CD14-positive monocyte (primary cell): ENCODE data around the gene ATP1A3. TPM values are rescaled to one million over a fixed set of nuclear protein-coding genes. Genes with fewer than 3 reads are reported as not detected.

Experiments used
- DNase-seq, 3 donors: peaks; one replicate each; pipeline ENCODE4 v3.0.0-alpha.2; 2011 to 2022
- H2AFZ ChIP-seq: 2 replicates; pipeline ENCODE4 v1.6.0; 2012; ENCODE audit warnings: mild to moderate bottlenecking, low read depth, low read length, inconsistent platforms; ENCODE audit not compliant: insufficient read depth, poor library complexity, severe bottlenecking
- H3K27ac ChIP-seq, 2 donors: 1 replicate in 1 of 2; 2 replicates in 1 of 2; pipeline ENCODE4 v1.5.1; 2012 to 2013; ENCODE audit warnings: low read length in 2 of 2, control low read depth in 1 of 2, inconsistent platforms in 1 of 2, low read depth in 1 of 2, mild to moderate bottlenecking in 1 of 2
- H3K27me3 ChIP-seq, 2 donors: one replicate each; pipeline versions ENCODE4 v1.6.0 to v1.6.1; 2011 to 2013; ENCODE audit warnings: low read length in 2 of 2; ENCODE audit not compliant: control insufficient read depth in 2 of 2, insufficient read depth in 2 of 2
- H3K36me3 ChIP-seq, 2 donors: replicated peaks in 1 of 2; 1 replicate in 1 of 2; 2 replicates in 1 of 2; pipeline versions ENCODE4 v1.5.1 to v1.6.1; 2012 to 2013; ENCODE audit warnings: low read length in 2 of 2, control low read depth in 1 of 2, inconsistent platforms in 1 of 2, mild to moderate bottlenecking in 1 of 2; ENCODE audit not compliant: insufficient read depth in 2 of 2, control insufficient read depth in 1 of 2
- H3K4me1 ChIP-seq, 2 donors: 1 replicate in 1 of 2; 2 replicates in 1 of 2; pipeline versions ENCODE4 v1.5.1 to v1.6.1; 2012 to 2013; ENCODE audit warnings: low read length in 2 of 2, control low read depth in 1 of 2, inconsistent platforms in 1 of 2, mild to moderate bottlenecking in 1 of 2, moderate library complexity in 1 of 2; ENCODE audit not compliant: insufficient read depth in 2 of 2, control insufficient read depth in 1 of 2
- H3K4me2 ChIP-seq: replicated peaks from 2 replicates; pipeline ENCODE3; 2012; ENCODE audit warnings: low read length, moderate library complexity, mild to moderate bottlenecking; ENCODE audit not compliant: poor library complexity, severe bottlenecking; ENCODE audit errors: extremely low read depth
- H3K4me3 ChIP-seq, 3 experiments: fragments of 200-600 bp in 1 of 3; sonication (generic) in 1 of 3; replicated peaks in 1 of 3; 1 replicate in 2 of 3; 2 replicates in 1 of 3; pipeline ENCODE4 v1.5.1; 2011 to 2013; ENCODE audit warnings: low read length in 3 of 3, mild to moderate bottlenecking in 3 of 3, control low read depth in 2 of 3, low read depth in 2 of 3, inconsistent platforms in 1 of 3, moderate library complexity in 1 of 3
- H3K79me2 ChIP-seq: 2 replicates; pipeline ENCODE4 v1.6.0; 2012; ENCODE audit warnings: mild to moderate bottlenecking, control low read depth, inconsistent platforms, low read length, moderate library complexity; ENCODE audit not compliant: insufficient read depth
- H3K9ac ChIP-seq: 2 replicates; pipeline ENCODE4 v1.6.0; 2017; ENCODE audit warnings: low read length, mild to moderate bottlenecking; ENCODE audit not compliant: insufficient read depth, poor library complexity, severe bottlenecking
- H3K9me3 ChIP-seq, 2 donors: replicated peaks in 1 of 2; 1 replicate in 1 of 2; 2 replicates in 1 of 2; pipeline versions ENCODE4 v1.5.1 to v1.6.1; 2012 to 2013; ENCODE audit warnings: low read length in 2 of 2, control low read depth in 1 of 2; ENCODE audit not compliant: control insufficient read depth in 1 of 2, insufficient read depth in 1 of 2
- H4K20me1 ChIP-seq: 2 replicates; pipeline ENCODE4 v1.6.0; 2012; ENCODE audit warnings: mild to moderate bottlenecking, low read length, control low read depth, moderate library complexity; ENCODE audit not compliant: insufficient read depth
- H3K27ac Mint-ChIP-seq, 7 donors: one replicate each; pipeline ENCODE4 v1.8.0; 2020; ENCODE audit warnings: mild to moderate bottlenecking in 7 of 7, mixed read lengths in 7 of 7, moderate library complexity in 6 of 7, inconsistent platforms in 2 of 7
- H3K27me3 Mint-ChIP-seq, 3 donors: one replicate each; pipeline ENCODE4 v1.8.0; 2021 to 2022; ENCODE audit warnings: low read depth in 3 of 3, mild to moderate bottlenecking in 3 of 3, mixed read lengths in 3 of 3, moderate library complexity in 3 of 3, inconsistent platforms in 1 of 3
- H3K36me3 Mint-ChIP-seq, 2 donors: one replicate each; pipeline ENCODE4 v1.8.0; 2020; ENCODE audit warnings: mixed read lengths in 2 of 2, inconsistent platforms in 1 of 2, mild to moderate bottlenecking in 1 of 2
- H3K4me1 Mint-ChIP-seq: one replicate; pipeline ENCODE4 v1.8.0; 2020; ENCODE audit warnings: mild to moderate bottlenecking, mixed read lengths
- H3K4me3 Mint-ChIP-seq, 2 donors: one replicate each; pipeline ENCODE4 v1.8.0; 2020; ENCODE audit warnings: mild to moderate bottlenecking in 2 of 2, mixed read lengths in 2 of 2, moderate library complexity in 1 of 2
- H3K9me3 Mint-ChIP-seq, 7 donors: one replicate each; pipeline ENCODE4 v1.8.0; 2020 to 2022; ENCODE audit warnings: mixed read lengths in 7 of 7, mild to moderate bottlenecking in 6 of 7, moderate library complexity in 6 of 7, inconsistent platforms in 2 of 7
- CTCF ChIP-seq: fragments of 200-600 bp; IDR thresholded peaks from one replicate; pipeline ENCODE4 v1.8.0; 2022; ENCODE audit warnings: antibody characterized with exemption, mild to moderate bottlenecking
- WGBS: methylation state at CpG from one replicate; pipeline ENCODE4 v1.1.5; 2013; ENCODE audit warnings: missing lambda C conversion rate; ENCODE audit not compliant: insufficient coverage; 5-methylcytosine and 5-hydroxymethylcytosine counted together
- intact Hi-C, 2 donors: fragments of 100-400 bp; cut with micrococcal nuclease; formaldehyde crosslinking; loops; one replicate each; pipeline versions ENCODE4 v1.15.0 to v1.15.1; 2023
- polyA plus RNA-seq, 3 donors: library from polyadenylated mRNA; depleted of rRNA in 1 of 3; unstranded in 2 of 3; stranded (reverse) in 1 of 3; fragments of 300-500 nt in 2 of 3; fragments of >200 nt in 1 of 3; fragmentation: Illumina TruSeq in 2 of 3; gene quantifications; 1 replicate in 2 of 3; 2 replicates in 1 of 3; pipeline ENCODE4 v1.2.3, GENCODE V29; 2012 to 2021

Gene ATP1A3
- polyA plus RNA-seq, 3 donors: 0.07 to 0.10 TPM; not detected in 1

DNA sequence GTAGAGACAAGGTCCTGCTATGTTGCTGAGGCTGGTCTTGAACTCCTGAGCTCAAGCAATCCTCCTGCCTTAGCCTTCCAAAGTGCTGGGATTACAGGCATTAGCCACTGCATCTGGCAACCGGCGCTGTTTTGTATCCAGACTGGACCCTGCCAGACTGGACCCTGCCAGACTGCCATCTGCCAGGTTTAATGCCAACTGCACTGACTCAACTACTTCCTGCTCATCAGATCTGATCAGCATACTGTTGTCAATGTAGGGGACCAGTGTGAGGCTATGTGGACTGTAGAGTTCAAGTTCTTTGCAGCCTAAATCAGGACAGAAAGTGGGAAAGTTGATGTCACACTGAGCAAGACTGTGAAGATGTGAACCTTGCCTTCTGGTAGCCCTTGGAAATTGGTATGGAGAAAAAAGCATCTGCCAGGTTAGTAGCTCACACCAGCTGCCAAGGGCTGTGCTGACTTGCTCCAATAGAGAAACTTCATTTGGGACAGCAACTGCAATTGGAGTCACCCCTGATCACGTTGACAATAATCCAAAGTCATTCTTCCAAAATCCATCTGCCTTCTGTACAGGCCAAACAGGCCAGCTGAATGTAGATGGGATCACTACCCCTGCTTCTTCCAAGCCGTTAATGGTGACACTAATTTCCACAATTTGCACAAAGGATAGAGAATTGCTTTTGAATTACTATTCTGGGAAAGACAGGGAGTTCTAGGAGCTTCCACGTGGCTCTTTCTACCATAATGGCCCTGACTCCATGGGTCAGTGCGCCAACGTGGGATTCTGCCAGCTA, 36.8 kb upstream of the ATP1A3 start:
- 96% methylated on average over 4 of the region's 7 CpGs for WGBS
- TF ChIP-seq CTCF: no peak

DNA sequence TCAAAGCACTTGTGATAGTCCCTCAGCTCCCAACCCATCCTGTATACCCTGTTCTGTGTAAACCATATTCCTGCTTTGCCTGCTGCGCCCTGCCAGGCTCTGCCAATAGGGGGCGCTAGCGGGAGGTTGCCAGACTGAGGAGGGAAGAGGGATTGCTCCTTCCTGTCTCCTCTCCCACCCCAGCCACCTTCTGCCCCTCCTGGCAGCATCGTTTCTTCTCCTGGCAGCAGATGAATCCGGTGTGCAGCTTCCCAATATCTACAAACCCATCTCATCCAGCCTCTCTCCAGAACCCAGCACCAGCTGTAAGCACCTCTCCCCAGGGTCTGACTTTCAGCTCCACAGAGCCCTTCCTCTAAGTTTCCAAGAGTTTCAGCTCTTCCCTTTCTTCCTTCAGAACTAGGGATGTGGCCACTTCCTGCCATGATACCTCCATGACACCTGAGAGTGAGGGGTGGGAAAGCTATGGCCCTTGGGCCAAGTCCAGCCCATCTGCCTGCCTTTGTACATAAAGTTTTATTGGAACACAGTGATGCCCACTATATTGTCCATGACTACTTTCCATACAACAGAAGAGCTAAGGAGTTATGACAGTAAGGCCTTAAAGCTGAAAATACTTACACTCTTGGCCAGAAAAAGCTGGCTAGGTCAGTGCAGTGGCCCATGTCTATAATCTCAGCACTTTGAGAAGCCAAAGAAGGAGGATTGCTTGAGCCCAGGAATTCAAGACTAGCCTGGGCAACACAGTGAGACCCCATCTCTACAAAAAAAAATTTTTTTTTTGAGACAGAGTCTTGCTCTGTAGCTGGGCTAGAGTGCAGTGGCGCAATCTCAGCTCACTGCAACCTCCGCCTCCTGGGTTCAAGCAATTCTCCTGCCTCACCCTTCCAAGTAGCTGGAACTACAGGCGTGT, 34.5 kb upstream of the ATP1A3 start:
- WGBS: 100% methylated on average over 2 of the region's 8 CpGs
- no peak for DNase-seq

More for the DNA sequence above, 36.8 kb upstream of the ATP1A3 start:
- intact Hi-C loops: no loop called here
- H3K27ac ChIP-seq: no peak overlapping the region
- Mint-ChIP-seq H3K36me3 (no peaks in the 10 kb centered on the region), H3K27me3 (no peaks in the 10 kb centered on the region), H3K27ac (no peak overlapping the region), H3K4me1 (peaks cover 2% of the 10 kb centered on the region), H3K4me3 (no peak overlapping the region), H3K9me3 (no peaks in the 10 kb centered on the region)
- H3K9me3 ChIP-seq: no peaks in the 10 kb centered on the region
- H2AFZ ChIP-seq: no peak overlapping the region
- H3K27me3 ChIP-seq: no peaks in the 10 kb centered on the region
- no peak for DNase-seq
- H3K4me1 ChIP-seq: no peaks in the 10 kb centered on the region
- no peaks in the 10 kb centered on the region for H4K20me1 ChIP-seq
- no peak overlapping the region for H3K4me3 ChIP-seq
- no peaks in the 10 kb centered on the region for H3K79me2 ChIP-seq
- H3K36me3 ChIP-seq: no peaks in the 10 kb centered on the region
- H3K4me2 ChIP-seq: no peak overlapping the region
- no peak overlapping the region for H3K9ac ChIP-seq

More for the DNA sequence above, 34.5 kb upstream of the ATP1A3 start:
- Histone ChIP-seq H3K4me3 (no peak overlapping the region), H3K36me3 (no peaks in the 10 kb centered on the region), H3K4me1 (no peaks in the 10 kb centered on the region), H3K27me3 (no peaks in the 10 kb centered on the region), H3K4me2 (no peak overlapping the region), H3K9me3 (no peaks in the 10 kb centered on the region), H3K9ac (no peak overlapping the region), H4K20me1 (no peaks in the 10 kb centered on the region), H3K27ac (no peak overlapping the region), H3K79me2 (no peaks in the 10 kb centered on the region), H2AFZ (no peak overlapping the region)
- Mint-ChIP-seq H3K36me3 (no peaks in the 10 kb centered on the region), H3K4me1 (no peaks in the 10 kb centered on the region), H3K27me3 (no peaks in the 10 kb centered on the region), H3K9me3 (peaks cover 0 to 2% (median 0%) of the 10 kb centered on the region in 7 donors), H3K27ac (no peak overlapping the region), H3K4me3 (no peak overlapping the region)
- peak; percentile 49 for TF ChIP-seq CTCF
- intact Hi-C loops: no loop called here
